HG02571 (cell line): Measurements from ENCODE around the gene FTSJ3.
A peak's percentile ranks its signal among the peaks of the same experiment; 100 is the strongest.
"Not testable (repeated sequence)": the region's sequence is repeated elsewhere in the genome, so short reads cannot be mapped to it uniquely, and the experiment has no call there.

Source experiments
- ATAC-seq: cut with Tn5 transposase; IDR thresholded peaks from one replicate; pipeline ENCODE4 v1.9.1; 2021; ENCODE audit warnings: mild to moderate bottlenecking, moderate library complexity; ENCODE audit not compliant: unreplicated experiment

The FTSJ3 gene

GRCh38 chr17:63827002-63827800 lies at the start of gene FTSJ3, which contains the start of gene PSMC5:
TSS of gene FTSJ3 (minus strand) at chr17:63827663. CDS start at chr17:63826902, 761 bp downstream.
TSS of gene PSMC5 (plus strand) at chr17:63827431. CDS start at chr17:63827491, 60 bp downstream.
- peak; percentile 84 for ATAC-seq

- ATAC-seq = not testable (repeated sequence)
Observed at GRCh38 chr17:63874693-63875092, 47.2 kb upstream of the FTSJ3 start.

- not testable (repeated sequence) for ATAC-seq
Observed at GRCh38 chr17:63874061-63874626, 46.7 kb upstream of the FTSJ3 start.

- not testable (repeated sequence) for ATAC-seq
Observed at GRCh38 chr17:63873577-63873976, 46.1 kb upstream of the FTSJ3 start, which contains the start of gene CSH2. TSS of gene CSH2 (minus strand) at chr17:63873677. CDS start at chr17:63873614, 63 bp downstream.

- not testable (repeated sequence) for ATAC-seq
Observed at GRCh38 chr17:63871646-63872365, 44.3 kb upstream of the FTSJ3 start.

GRCh38 chr17:63870292-63870665 lies 42.8 kb upstream of the FTSJ3 start:
- not testable (repeated sequence) for ATAC-seq

- not testable (repeated sequence) for ATAC-seq
Observed at GRCh38 chr17:63869491-63870291, 42.2 kb upstream of the FTSJ3 start.

- not testable (repeated sequence) for ATAC-seq
Observed at GRCh38 chr17:63866625-63867024, 39.2 kb upstream of the FTSJ3 start.

- no peak for ATAC-seq
Observed at GRCh38 chr17:63859257-63859656, 31.8 kb upstream of the FTSJ3 start.

GRCh38 chr17:63856425-63856824 lies 29.0 kb upstream of the FTSJ3 start:
- not testable (repeated sequence) for ATAC-seq

- ATAC-seq = no peak
Observed at GRCh38 chr17:63855185-63855584, 27.7 kb upstream of the FTSJ3 start.

- ATAC-seq = no peak
Observed at GRCh38 chr17:63854709-63855108, 27.2 kb upstream of the FTSJ3 start.

GRCh38 chr17:63853260-63853659 lies 25.8 kb upstream of the FTSJ3 start:
- no peak for ATAC-seq

- ATAC-seq = no peak
Observed at GRCh38 chr17:63850401-63850800, 22.9 kb upstream of the FTSJ3 start.

- ATAC-seq = peak; percentile 71
Observed at GRCh38 chr17:63848834-63849689, 21.6 kb upstream of the FTSJ3 start.

- ATAC-seq = no peak
Observed at GRCh38 chr17:63847525-63848249, 20.2 kb upstream of the FTSJ3 start.

- no peak for ATAC-seq
Observed at GRCh38 chr17:63845509-63845908, 18.0 kb upstream of the FTSJ3 start.

GRCh38 chr17:63843910-63844677 lies 16.6 kb upstream of the FTSJ3 start:
- ATAC-seq = no peak
